ENCODE results near the gene CIAO3.

Gene CIAO3

GRCh38 chr16:732936-733335 lies 7.9 kb downstream of the CIAO3 start:
- Histone ChIP-seq H3K4me1 (ENCODE audit: insufficient read depth, low read length) (peaks cover 4% of the 10 kb centered on the region), H3K4me3 (ENCODE audit: low read length) (no peak overlapping the region), H3K36me3 (ENCODE audit: insufficient read depth, low read length) (peaks cover 49% of the 10 kb centered on the region), H3K9me3 (ENCODE audit: low read length) (no peaks in the 10 kb centered on the region), H3K27me3 (ENCODE audit: insufficient read depth, low read length) (no peaks in the 10 kb centered on the region), H2AFZ (ENCODE audit: low read depth, low read length) (no peak overlapping the region)

GRCh38 chr16:732332-732731 lies 8.5 kb downstream of the CIAO3 start:
- Histone ChIP-seq H3K9me3 (ENCODE audit: low read length) (no peaks in the 10 kb centered on the region), H3K4me1 (ENCODE audit: insufficient read depth, low read length) (peaks cover 9% of the 10 kb centered on the region), H3K4me3 (ENCODE audit: low read length) (no peak overlapping the region), H3K36me3 (ENCODE audit: insufficient read depth, low read length) (peaks cover 44% of the 10 kb centered on the region), H3K27me3 (ENCODE audit: insufficient read depth, low read length) (no peaks in the 10 kb centered on the region), H2AFZ (ENCODE audit: low read depth, low read length) (no peak overlapping the region)

DNA sequence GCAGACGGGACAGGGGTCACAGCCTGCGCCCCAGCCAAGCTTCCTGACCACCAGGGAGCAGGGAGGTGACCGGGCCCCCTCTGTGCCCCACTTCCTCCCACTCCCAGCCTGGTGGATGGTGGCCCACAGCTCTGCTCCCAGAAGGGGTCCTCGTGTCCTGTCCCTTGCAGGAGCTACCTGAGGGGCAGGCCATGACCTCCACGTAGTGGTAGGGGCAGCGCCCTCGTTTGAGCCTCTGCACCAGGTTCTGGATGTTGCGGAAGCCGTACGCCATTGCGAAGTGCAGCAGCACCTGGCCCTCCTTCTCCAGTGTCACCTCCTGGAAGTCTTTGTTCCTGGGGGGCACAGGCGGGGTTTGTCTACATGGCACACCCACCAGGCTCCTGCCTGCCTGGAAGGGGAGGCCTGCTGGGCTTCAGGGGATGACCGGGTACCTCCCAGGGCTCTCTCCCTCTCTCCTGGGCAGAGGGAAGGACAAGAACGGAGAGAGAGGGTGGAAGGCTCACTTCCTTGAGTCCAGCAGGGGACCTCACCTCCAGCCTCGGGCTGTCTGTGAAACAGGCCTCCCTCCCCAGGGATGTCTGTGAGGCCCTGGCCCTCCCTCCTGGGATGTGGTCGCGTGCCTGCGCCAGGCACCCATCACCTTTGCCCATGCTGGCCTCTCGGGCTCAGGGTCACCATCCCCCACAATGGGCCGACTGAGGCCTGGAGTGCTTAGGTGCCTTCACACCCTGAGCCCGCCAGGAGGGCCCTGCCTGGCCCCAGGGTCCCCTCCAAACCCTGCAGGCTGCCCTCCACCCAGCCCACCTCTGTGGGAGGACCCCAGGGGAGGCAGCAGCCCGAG lies 9.9 kb downstream of the CIAO3 start:
- no peak overlapping the region for H2AFZ ChIP-seq (ENCODE audit: low read depth, low read length)
- no peaks in the 10 kb centered on the region for H3K9me3 ChIP-seq (ENCODE audit: low read length)
- no peaks in the 10 kb centered on the region for H3K27me3 ChIP-seq (ENCODE audit: insufficient read depth, low read length)
- H3K4me3 ChIP-seq (ENCODE audit: low read length): no peak overlapping the region
- H3K4me1 ChIP-seq (ENCODE audit: insufficient read depth, low read length): peaks cover 11% of the 10 kb centered on the region
- H3K36me3 ChIP-seq (ENCODE audit: insufficient read depth, low read length): peaks cover 33% of the 10 kb centered on the region

DNA sequence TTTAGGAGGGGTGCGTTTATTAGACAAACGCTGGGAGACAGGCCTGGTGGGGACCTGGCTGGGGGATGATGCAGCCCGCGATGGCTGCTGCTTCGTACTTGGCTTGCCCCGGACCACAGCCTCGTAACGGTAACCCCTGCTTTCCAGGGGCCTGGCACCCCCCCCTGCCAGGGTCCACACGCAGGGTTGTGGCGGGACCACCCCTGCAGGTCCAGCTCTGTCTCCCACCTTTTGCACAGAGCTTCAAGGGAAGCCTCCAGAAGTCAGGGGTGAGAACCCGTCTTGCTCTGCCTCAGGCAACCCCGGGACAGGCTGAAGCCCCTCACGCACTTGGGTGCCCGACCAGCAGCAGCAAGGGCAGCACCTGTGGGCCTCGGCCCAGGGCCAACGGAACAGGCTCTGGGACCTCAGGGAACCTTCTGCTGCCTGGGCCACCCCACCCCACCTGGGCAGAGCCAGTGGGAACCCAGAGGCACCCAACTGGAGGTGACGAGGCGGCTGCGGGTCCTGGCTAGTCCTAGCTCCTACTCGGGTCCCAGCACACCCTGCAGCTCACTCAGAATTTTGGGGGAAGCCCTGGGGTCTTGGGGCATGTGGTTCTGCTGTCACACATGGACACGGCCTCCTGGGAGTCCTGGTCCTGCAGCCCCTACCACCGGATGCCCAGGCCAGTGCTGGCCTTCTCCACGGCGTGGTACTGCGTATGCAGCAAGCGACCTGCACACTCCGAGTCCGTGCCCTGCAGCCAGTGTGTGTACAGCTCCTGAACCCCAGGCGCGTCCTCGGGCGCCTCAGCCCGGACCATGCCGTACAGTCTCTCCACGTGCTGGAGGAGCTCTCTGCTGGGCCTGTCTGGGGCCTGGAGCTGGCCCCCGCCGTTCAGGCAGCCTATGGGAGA lies 10.8 kb downstream of the CIAO3 start:
- no peak overlapping the region for H3K4me3 ChIP-seq (ENCODE audit: low read length)
- H2AFZ ChIP-seq (ENCODE audit: low read depth, low read length): no peak overlapping the region
- H3K4me1 ChIP-seq (ENCODE audit: insufficient read depth, low read length): peaks cover 11% of the 10 kb centered on the region
- H3K36me3 ChIP-seq (ENCODE audit: insufficient read depth, low read length): peaks cover 25% of the 10 kb centered on the region
- H3K9me3 ChIP-seq (ENCODE audit: low read length): no peaks in the 10 kb centered on the region
- H3K27me3 ChIP-seq (ENCODE audit: insufficient read depth, low read length): no peaks in the 10 kb centered on the region

GRCh38 chr16:728890-729744 lies 11.7 kb downstream of the CIAO3 start:
- Histone ChIP-seq H3K36me3 (ENCODE audit: insufficient read depth, low read length) (peaks cover 16% of the 10 kb centered on the region), H3K4me3 (ENCODE audit: low read length) (no peak overlapping the region)

DNA sequence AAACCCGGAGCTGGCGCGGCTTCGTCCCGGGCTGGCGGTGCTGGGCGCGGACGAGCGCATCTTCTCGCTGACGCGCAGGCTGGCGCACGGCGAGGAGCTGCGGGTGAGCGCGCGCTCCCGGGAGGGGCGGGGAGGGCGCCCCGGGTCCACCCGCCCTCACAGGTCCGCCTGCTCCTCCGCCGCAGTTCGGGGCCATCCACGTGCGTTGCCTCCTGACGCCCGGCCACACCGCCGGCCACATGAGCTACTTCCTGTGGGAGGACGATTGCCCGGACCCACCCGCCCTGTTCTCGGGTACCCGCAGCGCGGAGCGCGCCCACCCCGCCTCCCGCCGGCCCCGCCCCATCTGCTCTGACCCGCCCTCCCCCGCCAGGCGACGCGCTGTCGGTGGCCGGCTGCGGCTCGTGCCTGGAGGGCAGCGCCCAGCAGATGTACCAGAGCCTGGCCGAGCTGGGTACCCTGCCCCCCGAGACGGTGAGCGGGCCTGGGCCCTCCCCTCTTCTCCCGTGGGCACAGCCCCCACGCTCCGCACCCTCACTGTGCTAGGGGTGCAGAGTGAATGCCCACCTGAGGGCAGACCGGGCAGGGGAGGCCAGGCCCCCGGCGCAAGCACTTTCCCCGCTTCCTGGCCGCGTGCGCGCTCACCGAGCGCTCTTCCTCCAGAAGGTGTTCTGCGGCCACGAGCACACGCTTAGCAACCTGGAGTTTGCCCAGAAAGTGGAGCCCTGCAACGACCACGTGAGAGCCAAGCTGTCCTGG lies 12.5 kb downstream of the CIAO3 start:
- peaks cover 11% of the 10 kb centered on the region for H3K4me1 ChIP-seq (ENCODE audit: insufficient read depth, low read length)
- no peaks in the 10 kb centered on the region for H3K9me3 ChIP-seq (ENCODE audit: low read length)
- peaks cover 8% of the 10 kb centered on the region for H3K36me3 ChIP-seq (ENCODE audit: insufficient read depth, low read length)
- no peaks in the 10 kb centered on the region for H3K27me3 ChIP-seq (ENCODE audit: insufficient read depth, low read length)
- H2AFZ ChIP-seq (ENCODE audit: low read depth, low read length): no peak overlapping the region
- peak overlapping the region; percentile 41 for H3K4me3 ChIP-seq (ENCODE audit: low read length)

More at GRCh38 chr16:728890-729744, 11.7 kb downstream of the CIAO3 start:
- Histone ChIP-seq H3K27me3 (ENCODE audit: insufficient read depth, low read length) (no peaks in the 10 kb centered on the region), H2AFZ (ENCODE audit: low read depth, low read length) (no peak overlapping the region), H3K4me1 (ENCODE audit: insufficient read depth, low read length) (peaks cover 11% of the 10 kb centered on the region), H3K9me3 (ENCODE audit: low read length) (no peaks in the 10 kb centered on the region)

GRCh38 chr16:727291-727977 lies 13.4 kb downstream of the CIAO3 start:
- H2AFZ ChIP-seq (ENCODE audit: low read depth, low read length): no peak overlapping the region

GRCh38 chr16:726438-727290 lies 14.1 kb downstream of the CIAO3 start, which contains the start of the genes CCDC78 and HAGHL:
TSS of gene CCDC78 (minus strand) at chr16:726443. CDS start at chr16:726367, 76 bp downstream.
TSS of gene HAGHL (plus strand) at chr16:727106. CDS start at chr16:727510, 404 bp downstream.
- Histone ChIP-seq H3K27me3 (ENCODE audit: insufficient read depth, low read length) (no peaks in the 10 kb centered on the region), H3K36me3 (ENCODE audit: insufficient read depth, low read length) (peaks cover 2% of the 10 kb centered on the region), H3K4me1 (ENCODE audit: insufficient read depth, low read length) (peaks cover 17% of the 10 kb centered on the region), H3K4me3 (ENCODE audit: low read length) (peak within 1 kb of the TSS; percentile 41), H3K9me3 (ENCODE audit: low read length) (no peaks in the 10 kb centered on the region), H2AFZ (ENCODE audit: low read depth, low read length) (no peak within 1 kb of the TSS)

More at GRCh38 chr16:727291-727977, 13.4 kb downstream of the CIAO3 start:
- Histone ChIP-seq H3K9me3 (ENCODE audit: low read length) (no peaks in the 10 kb centered on the region), H3K36me3 (ENCODE audit: insufficient read depth, low read length) (peaks cover 2% of the 10 kb centered on the region), H3K4me3 (ENCODE audit: low read length) (peak overlapping the region; percentile 41), H3K4me1 (ENCODE audit: insufficient read depth, low read length) (peaks cover 11% of the 10 kb centered on the region), H3K27me3 (ENCODE audit: insufficient read depth, low read length) (no peaks in the 10 kb centered on the region)

DNA sequence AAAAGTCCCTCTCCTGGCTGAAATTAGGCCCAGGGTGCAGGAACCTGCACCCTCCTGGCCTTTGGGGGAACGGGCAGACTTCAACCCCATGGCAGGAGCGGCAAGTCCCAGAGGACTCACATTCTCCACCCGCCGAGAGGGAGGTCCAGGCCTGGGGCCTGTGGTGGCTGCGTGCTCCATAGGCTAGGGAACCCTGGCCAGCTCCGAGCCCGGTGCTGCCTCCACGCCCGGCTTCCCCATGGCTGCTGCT lies 14.7 kb downstream of the CIAO3 start:
- no peak overlapping the region for H3K4me3 ChIP-seq (ENCODE audit: low read length)
- H3K27me3 ChIP-seq (ENCODE audit: insufficient read depth, low read length): no peaks in the 10 kb centered on the region
- peaks cover 2% of the 10 kb centered on the region for H3K36me3 ChIP-seq (ENCODE audit: insufficient read depth, low read length)
- no peaks in the 10 kb centered on the region for H3K9me3 ChIP-seq (ENCODE audit: low read length)
- no peak overlapping the region for H2AFZ ChIP-seq (ENCODE audit: low read depth, low read length)
- peaks cover 20% of the 10 kb centered on the region for H3K4me1 ChIP-seq (ENCODE audit: insufficient read depth, low read length)

GRCh38 chr16:725463-726187 lies 15.2 kb downstream of the CIAO3 start:
- H3K27me3 ChIP-seq (ENCODE audit: insufficient read depth, low read length): no peaks in the 10 kb centered on the region
- no peaks in the 10 kb centered on the region for H3K9me3 ChIP-seq (ENCODE audit: low read length)
- peaks cover under 1% of the 10 kb centered on the region for H3K36me3 ChIP-seq (ENCODE audit: insufficient read depth, low read length)
- H3K4me3 ChIP-seq (ENCODE audit: low read length): no peak overlapping the region
- no peak overlapping the region for H2AFZ ChIP-seq (ENCODE audit: low read depth, low read length)
- H3K4me1 ChIP-seq (ENCODE audit: insufficient read depth, low read length): peaks cover 20% of the 10 kb centered on the region

GRCh38 chr16:725041-725376 lies 15.8 kb downstream of the CIAO3 start:
- Histone ChIP-seq H3K9me3 (ENCODE audit: low read length) (no peaks in the 10 kb centered on the region), H3K4me3 (ENCODE audit: low read length) (no peak overlapping the region), H3K4me1 (ENCODE audit: insufficient read depth, low read length) (peaks cover 23% of the 10 kb centered on the region), H3K27me3 (ENCODE audit: insufficient read depth, low read length) (no peaks in the 10 kb centered on the region), H2AFZ (ENCODE audit: low read depth, low read length) (no peak overlapping the region), H3K36me3 (ENCODE audit: insufficient read depth, low read length) (no peaks in the 10 kb centered on the region)
